A673 (cell line): ENCODE measurements around the gene ME3.

Experiments
- CTCF ChIP-seq: fragments of 300-800, 200-600 bp; sonication (generic); conservative IDR thresholded peaks from 2 replicates; pipeline ENCODE4 v1.5.1; 2017; ENCODE audit warnings: low read depth, mild to moderate bottlenecking, antibody characterized with exemption, low read length, moderate library complexity, mixed read lengths
- EZH2 ChIP-seq: fragments of 200-600 bp; sonication (generic); IDR thresholded peaks from 2 replicates; pipeline ENCODE4 v1.6.1; 2017; ENCODE audit warnings: borderline replicate concordance, low read depth, mild to moderate bottlenecking, mixed read lengths, antibody characterized with exemption, low read length; ENCODE audit not compliant: poor library complexity, severe bottlenecking

DNA sequence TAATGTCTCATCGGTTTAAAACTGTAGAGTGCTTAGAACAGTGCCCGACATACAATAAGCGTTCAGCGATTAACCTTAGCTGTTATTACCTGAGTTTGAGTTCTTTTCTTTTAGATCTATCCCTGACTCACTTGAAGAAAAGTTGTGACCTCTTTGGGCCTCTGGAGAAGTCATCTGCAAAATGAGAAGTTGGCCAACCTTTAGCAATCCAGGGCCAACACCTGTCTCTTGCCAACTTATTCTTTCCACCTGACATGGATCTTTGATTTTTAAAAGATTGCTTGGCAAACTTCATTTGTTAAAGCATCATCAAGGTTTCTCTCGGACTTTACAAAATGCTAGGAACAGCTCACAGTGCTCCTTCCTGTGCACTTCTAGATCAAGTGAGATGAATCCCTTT lies 208.5 kb downstream of the ME3 start:
- TF ChIP-seq EZH2 (no peak), CTCF (no peak)
